RWPE1 (cell line): Measurements from ENCODE around the gene ADAMTS6.
"Not testable (repeated sequence)": the region's sequence is repeated elsewhere in the genome, so short reads cannot be mapped to it uniquely, and the experiment has no call there.

Experiments
- CTCF ChIA-PET: fragments of 350-600 bp; sonication (Branson Sonifier 250); formaldehyde crosslinking; extraction: SDS; loops from one replicate; lab custom pipeline; 2021; lab: Yijun Ruan, JAX
- POLR2A ChIA-PET: fragments of 400-600 bp; formaldehyde crosslinking; extraction: SDS; loops from one replicate; lab custom pipeline; 2020; ENCODE audit warnings: antibody characterized with exemption; ENCODE audit not compliant: low non-redundant PET; lab: Yijun Ruan, JAX
- DNase-seq: peaks from one replicate; pipeline ENCODE4 v3.0.0; 2012; ENCODE audit warnings: low spot score
- H3K27ac ChIP-seq: fragments of 450-650 bp; 2 replicates; pipeline ENCODE4 v1.5.1; 2017
- TF ChIP-seq, protein P1 (sequence below): fragments of 450-650 bp; conservative IDR thresholded peaks from 2 replicates; pipeline ENCODE4 v1.5.1; 2017; ENCODE audit warnings: low read depth, mild to moderate bottlenecking

ADAMTS6 gene

DNA sequence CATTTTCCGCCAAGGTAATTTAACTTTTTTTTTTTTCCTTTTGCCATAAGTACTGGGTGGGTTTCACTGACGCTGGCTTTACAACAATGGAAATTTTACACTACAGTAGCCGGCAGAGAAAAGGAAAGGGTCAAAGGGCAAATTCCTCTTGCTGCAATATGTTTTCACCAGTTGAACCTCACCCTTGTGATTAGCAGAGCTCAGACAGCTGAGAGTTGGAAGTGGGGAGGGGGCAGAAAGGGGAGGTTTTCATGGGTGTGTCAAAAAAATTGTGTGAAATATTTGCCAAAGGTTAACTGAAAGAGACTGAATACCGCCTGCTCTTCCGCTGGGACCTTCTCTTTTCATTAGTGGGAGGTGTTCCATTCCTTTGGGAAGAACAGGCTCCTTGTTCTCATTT is 296.9 kb downstream of the ADAMTS6 start:
- DNase-seq: no peak
- CTCF ChIA-PET: interaction anchor here (0.7 kb wide), 1 partner anchor 567 kb away, joined by 4 read pairs; no protein-coding TSS in a partner anchor
- no peak overlapping the region for H3K27ac ChIP-seq
- TF ChIP-seq, protein P1, sequence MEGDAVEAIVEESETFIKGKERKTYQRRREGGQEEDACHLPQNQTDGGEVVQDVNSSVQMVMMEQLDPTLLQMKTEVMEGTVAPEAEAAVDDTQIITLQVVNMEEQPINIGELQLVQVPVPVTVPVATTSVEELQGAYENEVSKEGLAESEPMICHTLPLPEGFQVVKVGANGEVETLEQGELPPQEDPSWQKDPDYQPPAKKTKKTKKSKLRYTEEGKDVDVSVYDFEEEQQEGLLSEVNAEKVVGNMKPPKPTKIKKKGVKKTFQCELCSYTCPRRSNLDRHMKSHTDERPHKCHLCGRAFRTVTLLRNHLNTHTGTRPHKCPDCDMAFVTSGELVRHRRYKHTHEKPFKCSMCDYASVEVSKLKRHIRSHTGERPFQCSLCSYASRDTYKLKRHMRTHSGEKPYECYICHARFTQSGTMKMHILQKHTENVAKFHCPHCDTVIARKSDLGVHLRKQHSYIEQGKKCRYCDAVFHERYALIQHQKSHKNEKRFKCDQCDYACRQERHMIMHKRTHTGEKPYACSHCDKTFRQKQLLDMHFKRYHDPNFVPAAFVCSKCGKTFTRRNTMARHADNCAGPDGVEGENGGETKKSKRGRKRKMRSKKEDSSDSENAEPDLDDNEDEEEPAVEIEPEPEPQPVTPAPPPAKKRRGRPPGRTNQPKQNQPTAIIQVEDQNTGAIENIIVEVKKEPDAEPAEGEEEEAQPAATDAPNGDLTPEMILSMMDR: no peak
- POLR2A ChIA-PET: no interaction called here

DNA sequence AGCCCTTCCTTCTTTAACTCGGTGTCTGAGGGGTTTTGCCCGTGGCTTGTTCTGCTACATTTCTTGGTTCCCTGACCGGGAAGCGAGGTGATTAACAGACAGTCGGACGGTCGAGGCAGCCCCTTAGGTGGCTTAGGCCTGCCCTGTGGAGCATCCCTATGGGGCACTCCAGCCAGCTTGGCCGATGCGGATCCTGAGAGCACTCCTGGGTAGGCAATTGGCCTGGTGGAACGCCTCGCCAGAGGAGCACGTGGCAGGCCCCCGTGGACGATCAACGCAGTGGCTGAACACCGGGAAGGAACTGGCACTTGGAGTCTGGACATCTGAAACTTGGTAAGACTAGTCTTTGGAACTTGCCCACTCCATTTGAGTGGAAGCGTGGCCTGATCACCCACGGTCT is 307.5 kb downstream of the ADAMTS6 start:
- H3K27ac ChIP-seq, CTCF ChIA-PET, DNase-seq, POLR2A ChIA-PET: not testable (repeated sequence)

DNA sequence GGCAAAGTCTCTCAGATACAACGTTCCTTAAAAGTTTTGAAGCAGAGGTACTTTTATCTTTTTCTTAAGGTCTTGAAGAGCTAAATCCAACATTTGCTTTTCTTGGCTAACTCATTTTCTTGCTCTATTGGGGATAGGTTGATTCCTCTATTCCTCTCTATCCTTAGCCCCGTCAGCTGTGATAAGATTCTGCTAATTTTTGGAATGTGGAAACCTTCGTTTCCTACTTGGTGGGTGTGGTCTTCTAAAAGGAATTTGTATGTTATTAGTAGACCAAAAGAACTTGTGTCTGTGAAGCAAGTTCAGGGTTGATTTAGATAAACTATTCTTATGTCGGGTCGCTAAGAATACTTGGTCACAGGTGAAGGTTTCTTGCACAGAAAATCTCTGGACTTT is 308.6 kb downstream of the ADAMTS6 start:
- CTCF ChIA-PET: no interaction called here
- TF ChIP-seq, protein P1: no peak
- DNase-seq: no peak
- POLR2A ChIA-PET: no interaction called here
- H3K27ac ChIP-seq: no peak overlapping the region

DNA sequence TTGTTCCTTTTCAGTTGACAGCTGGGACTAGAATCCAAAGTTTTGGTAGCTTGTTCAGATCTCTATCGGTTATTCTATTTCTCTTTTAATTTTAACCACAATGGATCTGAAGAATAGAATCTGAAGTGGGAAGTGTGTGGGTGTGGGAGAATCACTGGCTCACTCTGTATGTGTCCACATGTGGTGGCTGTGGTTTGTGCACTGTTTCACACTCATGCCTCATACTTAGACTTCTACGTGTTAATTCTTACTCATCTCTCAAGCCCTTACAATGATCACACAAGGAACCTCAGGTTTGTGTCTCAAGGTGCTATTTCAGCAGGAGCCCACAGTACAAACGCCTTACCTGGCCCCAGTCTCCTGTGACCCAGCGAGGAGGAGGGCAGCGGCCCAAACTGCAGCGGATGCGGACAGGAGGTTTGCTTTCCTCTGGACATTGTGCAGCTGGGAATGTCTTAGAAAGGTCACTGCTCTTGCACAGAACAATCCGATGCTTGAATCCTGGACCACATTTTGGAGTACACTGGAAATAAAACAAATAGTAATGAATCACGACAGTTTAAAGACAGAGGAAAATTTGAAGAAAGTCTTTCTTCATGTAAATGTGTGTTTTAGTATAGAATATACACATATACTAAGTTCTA is 309.1 kb downstream of the ADAMTS6 start:
- TF ChIP-seq, protein P1: no peak
- no peak overlapping the region for H3K27ac ChIP-seq
- ChIA-PET POLR2A (no interaction called here), CTCF (interaction anchor here (0.6 to 0.7 kb wide), 2 partner anchors 16 to 220 kb away, joined by 3 to 6 read pairs; no protein-coding TSS in a partner anchor)
- peak; percentile 16 for DNase-seq

DNA sequence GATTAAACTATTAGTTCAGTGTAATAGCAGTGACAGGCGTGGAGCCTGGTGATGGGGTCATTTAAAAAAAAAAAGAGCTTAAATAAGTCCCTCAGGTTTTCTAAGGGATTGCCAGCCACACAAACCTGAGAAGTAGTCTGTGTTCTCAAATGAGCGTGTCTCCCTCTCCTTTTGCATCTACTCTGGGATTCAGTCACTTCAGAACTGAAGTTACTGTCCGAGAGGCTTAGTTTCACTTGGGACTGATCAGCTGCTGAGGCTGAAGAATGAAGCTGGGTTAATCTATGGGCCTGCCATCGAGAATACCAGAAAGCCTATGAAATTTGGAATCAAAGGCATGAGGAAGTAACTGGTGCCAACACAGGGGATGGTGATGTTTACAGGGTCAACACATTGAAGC is 310.1 kb downstream of the ADAMTS6 start:
- no peak for DNase-seq
- CTCF ChIA-PET: no interaction called here
- no peak overlapping the region for H3K27ac ChIP-seq
- POLR2A ChIA-PET: no interaction called here
- TF ChIP-seq, protein P1: no peak

DNA sequence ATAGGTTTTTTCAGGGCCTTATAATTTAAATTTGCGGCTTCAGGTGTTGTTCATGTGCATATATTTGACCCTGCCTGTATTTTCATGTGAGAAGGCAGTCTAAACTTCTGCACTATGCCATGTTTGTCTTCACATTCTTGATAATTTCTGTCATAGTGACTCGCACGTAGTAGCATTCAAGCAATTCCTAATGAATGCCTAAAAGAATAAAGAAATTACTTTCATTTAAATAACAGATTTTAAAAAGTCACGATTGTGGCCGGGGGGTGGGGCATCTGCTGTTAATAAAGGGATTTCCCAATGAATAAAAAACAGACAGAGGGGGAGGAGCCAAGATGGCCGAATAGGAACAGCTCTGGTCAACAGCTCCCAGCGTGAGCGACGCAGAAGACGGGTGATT is 318.0 kb downstream of the ADAMTS6 start:
- TF ChIP-seq, protein P1: no peak
- no peak overlapping the region for H3K27ac ChIP-seq
- ChIA-PET POLR2A (no interaction called here), CTCF (no interaction called here)
- peak; percentile 44 for DNase-seq

DNA sequence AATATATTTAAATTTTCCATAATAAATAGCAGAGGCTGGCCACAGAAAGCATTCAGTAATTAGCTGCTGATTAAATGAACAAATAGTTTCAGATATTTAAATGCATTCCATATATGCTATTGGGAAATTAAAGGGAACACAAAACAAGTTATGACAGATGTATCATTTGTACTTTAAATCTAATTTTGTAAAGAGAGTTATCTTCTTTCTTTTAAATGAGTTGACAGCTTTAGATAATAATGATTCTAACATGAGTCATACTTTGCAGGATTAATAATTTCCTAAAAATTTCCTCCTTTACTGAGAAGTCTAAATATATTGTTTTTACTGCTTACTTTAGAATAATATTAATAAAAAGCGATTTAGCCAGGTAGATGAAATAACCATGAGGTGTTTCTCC is 320.1 kb downstream of the ADAMTS6 start:
- TF ChIP-seq, protein P1: no peak
- no peak overlapping the region for H3K27ac ChIP-seq
- peak; percentile 49 for DNase-seq
- CTCF ChIA-PET: no interaction called here
- POLR2A ChIA-PET: no interaction called here
